Sigmoid colon (tissue), 7 donors: ENCODE results near the gene SKAP1. TPM values are rescaled to one million over a fixed set of nuclear protein-coding genes. Genes with fewer than 3 reads are reported as not detected.
A peak's percentile ranks its signal among the peaks of the same experiment; 100 is the strongest.

Experiments used
- DNase-seq: peaks from one replicate; pipeline ENCODE4 v3.0.0-alpha.2; 2019
- H3K27ac ChIP-seq, 4 donors: fragments of 200-600 bp; sonication (generic); one replicate each; pipeline ENCODE4 v1.5.1; 2016 to 2019; ENCODE audit warnings: mild to moderate bottlenecking in 1 of 4
- H3K27me3 ChIP-seq, 3 donors: fragments of 200-600 bp; sonication (generic); one replicate each; pipeline ENCODE4 v1.5.1; 2019; ENCODE audit warnings: mild to moderate bottlenecking in 1 of 3
- H3K36me3 ChIP-seq, 4 donors: fragments of 200-600 bp; sonication (generic); one replicate each; pipeline ENCODE4 v1.5.1; 2016 to 2019
- H3K4me1 ChIP-seq, 4 donors: fragments of 200-600 bp; sonication (generic); one replicate each; pipeline ENCODE4 v1.5.1; 2017 to 2019
- H3K4me3 ChIP-seq, 4 donors: fragments of 200-600 bp; sonication (generic); one replicate each; pipeline ENCODE4 v1.5.1; 2017 to 2019; ENCODE audit warnings: mild to moderate bottlenecking in 2 of 4, moderate library complexity in 1 of 4
- H3K9me3 ChIP-seq, 4 donors: fragments of 200-600 bp in 3 of 4; sonication (generic) in 3 of 4; one replicate each; pipeline versions ENCODE4 v1.5.1 to v1.6.1; 2013 to 2019
- CTCF ChIP-seq, 4 experiments: fragments of 450-650 bp in 3 of 4; fragments of 200-600 bp in 1 of 4; IDR thresholded peaks; one replicate each; pipeline ENCODE4 v1.5.1; 2016 to 2019; ENCODE audit warnings: antibody characterized with exemption in 4 of 4, mild to moderate bottlenecking in 3 of 4, moderate library complexity in 2 of 4
- EP300 ChIP-seq, 4 donors: sonication (generic); formaldehyde crosslinking; IDR thresholded peaks; one replicate each; pipeline ENCODE4 v1.6.1; 2017; ENCODE audit warnings: antibody characterized with exemption in 4 of 4
- POLR2A ChIP-seq, 2 donors: fragments of 450-650 bp; IDR thresholded peaks; one replicate each; pipeline ENCODE4 v1.6.1; 2016; ENCODE audit warnings: antibody characterized with exemption in 2 of 2, mild to moderate bottlenecking in 2 of 2, moderate library complexity in 2 of 2
- POLR2AphosphoS5 ChIP-seq, 4 donors: sonication (generic); formaldehyde crosslinking; IDR thresholded peaks; one replicate each; pipeline ENCODE4 v1.6.1; 2017; ENCODE audit warnings: antibody characterized with exemption in 4 of 4
- WGBS, 2 donors: extraction: QIAGEN DNeasy Blood & Tissue Kit; methylation state at CpG; one replicate each; pipeline ENCODE4 v1.1.7; 2013; 5-methylcytosine and 5-hydroxymethylcytosine counted together
- intact Hi-C: fragments of 100-400 bp; cut with DNase I; formaldehyde crosslinking; loops from one replicate; pipeline ENCODE4 v1.15.1; 2023
- polyA plus RNA-seq, 3 donors: library from polyadenylated mRNA; stranded (reverse); fragments of 200-250 nt; gene quantifications; one replicate each; pipeline ENCODE4 v1.2.3, GENCODE V29; 2013
- total RNA-seq, 4 donors: library from RNA; depleted of rRNA; stranded (reverse); fragments of >200 nt; gene quantifications; one replicate each; pipeline ENCODE4 v1.1.0, GENCODE V29; 2016
- donor health status: healthy with polysubstance abuse.
- donor health status: Bipolar disorder and iron deficiency.
- donor health status: healthy.

Gene SKAP1
- total and polyA plus RNA-seq, 7 donors = 0.36 to 10.3 (median 1.4) TPM; not detected in 1

GRCh38 chr17:48269209-48269608 is 160.8 kb downstream of the SKAP1 start:
- Histone ChIP-seq H3K27ac (no peak overlapping the region), H3K4me1 (no peaks in the 10 kb centered on the region), H3K4me3 (no peak overlapping the region), H3K36me3 (no peaks in the 10 kb centered on the region), H3K27me3 (peaks cover 0 to 10% (median 0%) of the 10 kb centered on the region in 3 donors), H3K9me3 (no peaks in the 10 kb centered on the region)
- TF ChIP-seq POLR2AphosphoS5 (IDR thresholded peaks at IDR 0.05) (no peak), POLR2A (IDR thresholded peaks at IDR 0.05) (no peak), CTCF (IDR thresholded peaks at IDR 0.05) (no peak), EP300 (IDR thresholded peaks at IDR 0.05) (no peak)
- no peak for DNase-seq
- WGBS, 2 donors = 85 to 87% methylated on average over 1 of the region's 1 CpG
- intact Hi-C loops = no loop called here

- H3K9me3 ChIP-seq = no peaks in the 10 kb centered on the region
- TF ChIP-seq POLR2AphosphoS5 (IDR thresholded peaks at IDR 0.05) (no peak), POLR2A (IDR thresholded peaks at IDR 0.05) (no peak), CTCF (IDR thresholded peaks at IDR 0.05) (no peak), EP300 (IDR thresholded peaks at IDR 0.05) (no peak)
- WGBS, 2 donors = 89 to 92% methylated on average over 8 of the region's 8 CpGs
- no peaks in the 10 kb centered on the region for H3K4me1 ChIP-seq
- no peak overlapping the region for H3K27ac ChIP-seq
- intact Hi-C loops = no loop called here
- no peak for DNase-seq
- no peaks in the 10 kb centered on the region for H3K36me3 ChIP-seq
- H3K27me3 ChIP-seq = no peaks in the 10 kb centered on the region
- H3K4me3 ChIP-seq = no peak overlapping the region
Observed at GRCh38 chr17:48263731-48264035, 166.3 kb downstream of the SKAP1 start.

GRCh38 chr17:48262982-48263730 is 166.9 kb downstream of the SKAP1 start:
- no peak for DNase-seq
- 67 to 86% methylated on average over 2 of the region's 2 CpGs for WGBS, 2 donors
- TF ChIP-seq CTCF (IDR thresholded peaks at IDR 0.05) (peak in 1 of 4 experiments; percentile 17), POLR2AphosphoS5 (IDR thresholded peaks at IDR 0.05) (no peak)
- no peaks in the 10 kb centered on the region for H3K36me3 ChIP-seq
- intact Hi-C loops = no loop called here
- no peaks in the 10 kb centered on the region for H3K27me3 ChIP-seq
- H3K4me1 ChIP-seq = no peaks in the 10 kb centered on the region
- no peak overlapping the region for H3K27ac ChIP-seq
- H3K9me3 ChIP-seq = no peaks in the 10 kb centered on the region
- H3K4me3 ChIP-seq = no peak overlapping the region

GRCh38 chr17:48261297-48261880 is 168.6 kb downstream of the SKAP1 start:
- 46 to 63% methylated on average over 5 of the region's 5 CpGs for WGBS, 2 donors
- intact Hi-C loops = no loop called here
- TF ChIP-seq POLR2AphosphoS5 (IDR thresholded peaks at IDR 0.05) (no peak), POLR2A (IDR thresholded peaks at IDR 0.05) (no peak), EP300 (IDR thresholded peaks at IDR 0.05) (no peak), CTCF (IDR thresholded peaks at IDR 0.05) (peak in 1 of 4 experiments; percentile 13)
- Histone ChIP-seq H3K27ac (no peak overlapping the region), H3K27me3 (no peaks in the 10 kb centered on the region), H3K9me3 (no peaks in the 10 kb centered on the region), H3K4me3 (no peak overlapping the region), H3K36me3 (no peaks in the 10 kb centered on the region), H3K4me1 (no peaks in the 10 kb centered on the region)
- no peak for DNase-seq
